Calu3 (cell line): ENCODE results near the gene FHIT. TPM values are rescaled to one million over a fixed set of nuclear protein-coding genes. Genes with fewer than 3 reads are reported as not detected.

ENCODE experiments used
- BruUV-seq: library from RNA; stranded (reverse); fragments of 400-500 nt; replicated peaks from 2 replicates; lab custom pipeline; 2021; lab: Mats Ljungman, UMichigan
- CTCF ChIA-PET: fragments of 300-600 bp; sonication (Branson Sonifier 250); formaldehyde crosslinking; loops from one replicate; lab custom pipeline; 2022; ENCODE audit warnings: antibody characterized with exemption; lab: Charles Lee
- DNase-seq: peaks from one replicate; pipeline ENCODE4 v3.0.0; 2022
- H3K27ac Mint-ChIP-seq: one replicate; pipeline ENCODE4 v1.8.0; 2022; ENCODE audit warnings: mixed read lengths; ENCODE audit not compliant: unreplicated experiment
- H3K27me3 Mint-ChIP-seq: one replicate; pipeline ENCODE4 v1.8.0; 2022; ENCODE audit warnings: mixed read lengths; ENCODE audit not compliant: unreplicated experiment
- H3K36me3 Mint-ChIP-seq: one replicate; pipeline ENCODE4 v1.8.0; 2022; ENCODE audit warnings: mild to moderate bottlenecking, moderate library complexity, mixed read lengths; ENCODE audit not compliant: insufficient read depth, unreplicated experiment
- H3K4me1 Mint-ChIP-seq: one replicate; pipeline ENCODE4 v1.8.0; 2022; ENCODE audit warnings: mild to moderate bottlenecking, low read depth, mixed read lengths; ENCODE audit not compliant: unreplicated experiment
- H3K4me3 Mint-ChIP-seq: one replicate; pipeline ENCODE4 v1.8.0; 2022; ENCODE audit warnings: mild to moderate bottlenecking, low read depth, moderate library complexity, mixed read lengths; ENCODE audit not compliant: unreplicated experiment
- H3K9me3 Mint-ChIP-seq: one replicate; pipeline ENCODE4 v1.8.0; 2022; ENCODE audit warnings: low read depth, mixed read lengths; ENCODE audit not compliant: unreplicated experiment
- intact Hi-C: fragments of 100-400 bp; cut with micrococcal nuclease; formaldehyde crosslinking; loops from one replicate; pipeline ENCODE4 v1.10.0; 2022; ENCODE audit not compliant: unreplicated experiment
- total RNA-seq: library from RNA; stranded (reverse); gene quantifications from 2 replicates; pipeline ENCODE4 v1.2.3, GENCODE V29; 2022
- TF ChIP-seq, protein P1 (sequence below): fragments of 200-600 bp; IDR thresholded peaks from one replicate; pipeline ENCODE4 v1.8.0; 2022; ENCODE audit warnings: antibody characterized with exemption; ENCODE audit not compliant: unreplicated experiment

The FHIT gene
- total RNA-seq, 1 experiment from 2014 or later = 6.2 TPM

DNA sequence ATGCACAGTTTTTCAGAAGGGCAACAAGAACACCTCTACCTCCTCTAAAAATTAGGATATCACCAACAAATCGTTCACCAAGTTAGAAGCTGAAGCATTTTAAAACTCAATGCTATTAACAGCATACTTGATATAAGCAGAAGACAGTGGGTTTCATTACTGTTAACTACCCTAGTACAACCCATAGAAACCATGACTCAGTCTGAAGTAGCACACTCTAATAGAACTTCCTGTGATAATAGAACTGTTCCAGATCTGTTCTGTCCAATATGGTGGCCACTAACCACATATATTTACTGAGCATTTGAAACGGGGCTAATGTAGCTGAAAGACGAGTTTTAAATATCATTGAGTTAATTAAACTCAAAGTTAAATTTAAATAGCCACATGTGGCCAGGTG is 1075.6 kb downstream of the FHIT start:
- no peak for DNase-seq
- intact Hi-C loops = no loop called here
- BruUV-seq = no TSS peak
- no peaks in the 10 kb centered on the region for H3K36me3 Mint-ChIP-seq
- H3K27ac Mint-ChIP-seq = no peak overlapping the region
- peaks cover 10% of the 10 kb centered on the region for H3K9me3 Mint-ChIP-seq
- no peak overlapping the region for H3K4me3 Mint-ChIP-seq
- CTCF ChIA-PET = no interaction called here
- TF ChIP-seq, protein P1, sequence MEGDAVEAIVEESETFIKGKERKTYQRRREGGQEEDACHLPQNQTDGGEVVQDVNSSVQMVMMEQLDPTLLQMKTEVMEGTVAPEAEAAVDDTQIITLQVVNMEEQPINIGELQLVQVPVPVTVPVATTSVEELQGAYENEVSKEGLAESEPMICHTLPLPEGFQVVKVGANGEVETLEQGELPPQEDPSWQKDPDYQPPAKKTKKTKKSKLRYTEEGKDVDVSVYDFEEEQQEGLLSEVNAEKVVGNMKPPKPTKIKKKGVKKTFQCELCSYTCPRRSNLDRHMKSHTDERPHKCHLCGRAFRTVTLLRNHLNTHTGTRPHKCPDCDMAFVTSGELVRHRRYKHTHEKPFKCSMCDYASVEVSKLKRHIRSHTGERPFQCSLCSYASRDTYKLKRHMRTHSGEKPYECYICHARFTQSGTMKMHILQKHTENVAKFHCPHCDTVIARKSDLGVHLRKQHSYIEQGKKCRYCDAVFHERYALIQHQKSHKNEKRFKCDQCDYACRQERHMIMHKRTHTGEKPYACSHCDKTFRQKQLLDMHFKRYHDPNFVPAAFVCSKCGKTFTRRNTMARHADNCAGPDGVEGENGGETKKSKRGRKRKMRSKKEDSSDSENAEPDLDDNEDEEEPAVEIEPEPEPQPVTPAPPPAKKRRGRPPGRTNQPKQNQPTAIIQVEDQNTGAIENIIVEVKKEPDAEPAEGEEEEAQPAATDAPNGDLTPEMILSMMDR = no peak
- no peaks in the 10 kb centered on the region for H3K27me3 Mint-ChIP-seq
- no peaks in the 10 kb centered on the region for H3K4me1 Mint-ChIP-seq

DNA sequence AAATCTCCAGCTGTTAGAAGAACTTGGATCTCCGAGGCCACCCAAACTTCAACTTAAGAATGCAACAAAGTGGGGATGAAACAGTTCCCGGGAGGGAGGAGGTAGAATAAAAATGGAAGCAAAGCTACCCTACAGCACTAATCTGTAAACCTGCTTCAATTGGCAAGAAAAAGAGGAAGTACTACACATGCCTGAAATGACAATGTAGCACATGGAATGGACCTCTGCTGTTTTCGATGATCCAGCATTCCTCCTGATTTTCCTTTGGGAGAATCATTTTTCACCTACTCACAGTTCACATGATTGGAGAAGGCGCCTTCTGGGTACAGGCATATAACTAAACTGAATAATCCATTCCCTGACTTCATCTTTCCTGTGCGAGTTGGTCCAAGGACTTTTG is 1081.5 kb downstream of the FHIT start:
- no peaks in the 10 kb centered on the region for H3K27me3 Mint-ChIP-seq
- TF ChIP-seq, protein P1 = no peak
- H3K4me1 Mint-ChIP-seq = no peaks in the 10 kb centered on the region
- no peak for DNase-seq
- no peaks in the 10 kb centered on the region for H3K9me3 Mint-ChIP-seq
- no peaks in the 10 kb centered on the region for H3K36me3 Mint-ChIP-seq
- no peak overlapping the region for H3K4me3 Mint-ChIP-seq
- no peak overlapping the region for H3K27ac Mint-ChIP-seq
- CTCF ChIA-PET = no interaction called here
- BruUV-seq = no TSS peak
- intact Hi-C loops = no loop called here

DNA sequence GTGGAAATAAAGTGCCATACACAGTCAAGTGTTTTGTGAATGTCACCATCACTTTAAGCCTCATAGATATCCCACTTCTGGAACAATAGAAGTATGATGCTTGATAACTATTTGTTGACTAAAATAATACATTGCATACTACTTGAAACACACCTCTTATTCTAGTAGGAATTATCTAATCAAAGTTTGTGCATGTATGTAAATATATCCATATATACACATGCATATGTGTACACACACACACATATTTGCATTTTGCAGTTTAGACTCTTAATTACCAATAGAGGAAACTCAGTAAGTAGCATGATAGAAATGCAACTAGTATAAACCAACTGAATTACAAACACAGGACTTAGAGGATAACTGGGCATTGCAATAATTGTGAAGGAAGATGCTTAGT is 1084.1 kb downstream of the FHIT start:
- no peak for DNase-seq
- TF ChIP-seq, protein P1 = no peak
- intact Hi-C loops = no loop called here
- Mint-ChIP-seq H3K9me3 (no peaks in the 10 kb centered on the region), H3K36me3 (no peaks in the 10 kb centered on the region), H3K27ac (no peak overlapping the region), H3K4me3 (no peak overlapping the region), H3K27me3 (no peaks in the 10 kb centered on the region), H3K4me1 (no peaks in the 10 kb centered on the region)
- BruUV-seq = no TSS peak
- CTCF ChIA-PET = no interaction called here

DNA sequence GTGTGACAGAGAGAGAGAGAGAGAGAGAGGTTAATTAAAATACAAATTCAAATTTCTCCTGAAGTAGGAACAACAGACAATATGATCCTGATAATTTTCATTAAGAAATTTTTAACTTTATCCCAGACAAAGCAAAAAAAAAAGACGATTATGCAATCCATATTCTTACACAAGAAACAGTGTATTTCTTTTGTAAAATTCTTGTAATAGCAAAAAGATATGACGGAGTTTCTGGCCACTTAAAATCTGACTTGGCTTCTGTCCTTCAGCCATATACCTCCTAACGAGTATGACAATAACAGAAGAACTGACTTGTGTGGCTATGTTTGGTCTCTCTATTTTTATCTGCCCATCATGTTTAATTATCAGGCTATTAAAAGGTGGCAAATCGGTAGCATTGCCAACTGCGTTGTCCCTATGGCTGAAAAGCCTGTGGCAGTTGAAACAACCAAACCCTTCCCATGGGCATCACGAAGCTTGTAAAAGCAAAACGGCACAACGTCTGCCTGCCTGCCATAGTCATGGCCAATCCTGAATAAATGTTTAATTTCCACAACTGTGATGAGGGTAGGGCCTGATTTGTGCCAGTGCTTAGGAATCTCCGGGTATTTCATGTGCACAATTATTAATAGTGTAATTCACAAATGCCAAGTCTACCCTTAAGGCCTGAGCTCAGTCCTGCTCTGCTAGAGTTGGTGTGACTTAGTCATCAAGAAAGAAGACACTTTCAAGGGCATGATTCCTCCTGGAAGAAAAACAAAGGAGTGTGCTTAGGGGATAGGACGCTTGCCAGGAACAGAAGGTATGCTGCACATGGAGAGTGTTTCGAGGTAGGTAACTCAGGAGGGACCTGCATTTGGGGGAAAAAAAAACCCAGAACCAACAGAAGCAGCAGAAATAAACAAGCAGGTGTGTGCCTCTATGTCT is 1090.2 kb downstream of the FHIT start:
- H3K27ac Mint-ChIP-seq = no peak overlapping the region
- CTCF ChIA-PET = no interaction called here
- no TSS peak for BruUV-seq
- intact Hi-C loops = no loop called here
- H3K27me3 Mint-ChIP-seq = no peaks in the 10 kb centered on the region
- TF ChIP-seq, protein P1 = no peak
- no peaks in the 10 kb centered on the region for H3K36me3 Mint-ChIP-seq
- H3K4me1 Mint-ChIP-seq = no peaks in the 10 kb centered on the region
- DNase-seq = no peak
- no peaks in the 10 kb centered on the region for H3K9me3 Mint-ChIP-seq
- no peak overlapping the region for H3K4me3 Mint-ChIP-seq
